ENCODE measurements around the gene PYGB. TPM values are rescaled to one million over a fixed set of nuclear protein-coding genes. Genes with fewer than 3 reads are reported as not detected.
A peak's percentile ranks its signal among the peaks of the same experiment; 100 is the strongest.

Gene PYGB
- total RNA-seq, 1 experiment from 2014 or later: 216 TPM

DNA sequence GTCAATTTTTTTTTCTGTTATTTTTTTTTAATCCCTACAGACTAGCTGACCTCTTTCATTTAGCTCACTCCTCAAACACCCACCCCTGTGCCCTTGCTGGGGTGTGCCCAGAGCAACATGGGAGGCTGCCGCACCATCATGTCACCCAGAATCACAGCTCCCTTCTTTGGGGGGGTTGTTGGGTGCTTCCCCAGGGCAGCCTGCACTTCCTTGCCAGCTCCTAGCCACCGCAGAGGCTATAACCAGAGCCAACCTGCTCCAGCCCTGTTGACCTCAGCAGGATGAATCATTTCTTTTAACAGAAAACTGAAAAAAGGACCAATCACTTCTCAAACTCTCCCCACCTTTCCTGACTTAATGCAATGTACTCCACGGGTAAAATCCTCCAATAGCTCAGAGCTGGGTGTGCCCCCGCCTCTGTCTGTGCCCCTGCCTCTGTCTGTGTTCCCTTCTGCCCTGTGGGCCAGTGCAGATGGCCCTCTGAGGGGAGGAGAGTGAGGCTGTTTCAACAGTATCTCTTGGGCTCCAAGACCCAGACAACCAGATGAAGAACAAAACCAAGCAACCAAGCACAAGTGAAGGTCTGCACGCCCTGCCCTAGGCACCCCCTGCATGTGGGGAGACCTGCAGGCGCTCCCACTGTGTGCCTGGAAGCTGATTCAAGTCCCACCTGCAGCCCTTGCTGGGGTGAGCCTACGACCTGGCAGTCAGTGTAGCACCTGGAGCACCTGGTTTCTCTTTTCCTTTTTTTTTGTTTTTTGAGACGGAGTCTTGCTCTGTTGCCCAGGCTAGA lies 67.7 kb downstream of the PYGB start:
- BruUV-seq (replicated peaks): no TSS peak
- intact Hi-C loops (cut with micrococcal nuclease): no loop called here
- H3K9me2 ChIP-seq (replicated peaks; ENCODE audit: low read length): no peaks in the 10 kb centered on the region
- H3F3A ChIP-seq (ENCODE audit: low read length, unreplicated experiment): no peaks in the 10 kb centered on the region
- H3K27me3 ChIP-seq (ENCODE audit: low read length): no peaks in the 10 kb centered on the region
- no peak overlapping the region for H3K9ac ChIP-seq (ENCODE audit: low read length)
- ChIA-PET CTCF (interaction anchor here (1.0 kb wide), 1 partner anchor 83 kb away, joined by 4 read pairs; no protein-coding TSS in a partner anchor), POLR2A (ENCODE audit: unreplicated experiment) (interaction anchor here (0.6 kb wide), 2 partner anchors 110 to 248 kb away, joined by 4 to 7 read pairs; no protein-coding TSS in a partner anchor)
- peak overlapping the region; percentile 29 for H3K4me2 ChIP-seq (ENCODE audit: low read length)
- ATAC-seq (peak; percentile 79), DNase-seq (peak; percentile 65)
- peak overlapping the region; percentile 45 for H3K27ac ChIP-seq (ENCODE audit: low read length)
- H3K4me1 ChIP-seq (ENCODE audit: insufficient read depth, low read length): peaks cover 22% of the 10 kb centered on the region
- H3K4me3 ChIP-seq (ENCODE audit: low read length): no peak overlapping the region
- H4K20me1 ChIP-seq (ENCODE audit: low read length): no peaks in the 10 kb centered on the region
- no peak overlapping the region for H2AFZ ChIP-seq (ENCODE audit: low read length)
- no peak for TF ChIP-seq CTCF (conservative IDR thresholded peaks at IDR 0.05; ENCODE audit: low read depth, low read length)
- TF ChIP-seq EZH2 (IDR thresholded peaks at IDR 0.05; ENCODE audit: low read length, unreplicated experiment): no peak
- no peaks in the 10 kb centered on the region for H3K9me3 ChIP-seq (ENCODE audit: low read length)
- no peaks in the 10 kb centered on the region for H3K36me3 ChIP-seq (ENCODE audit: low read depth, low read length)
- H3K79me2 ChIP-seq (ENCODE audit: low read length): no peaks in the 10 kb centered on the region

DNA sequence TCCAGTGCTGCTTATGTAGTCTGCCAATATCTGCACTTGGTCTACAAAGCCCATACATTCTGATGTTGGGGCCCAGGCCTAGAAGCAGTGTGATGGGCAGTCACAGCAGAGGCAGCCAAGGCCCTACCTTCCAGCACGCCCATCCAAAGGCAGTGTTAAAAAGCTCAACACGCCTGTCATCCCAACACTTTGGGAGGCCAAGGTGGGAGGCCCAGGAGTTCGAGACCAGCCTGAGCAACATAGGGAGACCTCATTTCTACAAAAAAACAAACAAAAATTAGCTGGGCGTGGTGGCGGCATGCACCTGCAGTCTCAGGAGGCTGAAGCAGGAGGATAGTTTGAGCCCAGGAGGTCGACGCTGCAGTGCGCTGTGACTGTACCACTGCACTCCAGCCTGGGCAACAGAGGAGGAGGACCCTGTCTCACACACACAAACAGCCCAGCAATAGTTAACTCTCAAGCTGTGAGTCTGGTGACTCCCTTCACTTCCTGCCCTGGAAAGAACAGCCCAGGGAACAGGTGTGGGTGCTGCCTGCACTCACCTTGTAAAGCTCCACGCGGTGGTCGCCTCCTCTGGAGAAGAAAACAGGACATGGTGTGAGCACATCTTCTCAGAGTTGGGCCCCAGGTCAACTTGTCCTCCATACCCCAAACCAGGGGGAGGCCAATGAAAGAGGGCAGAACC lies 68.8 kb downstream of the PYGB start:
- DNase-seq: no peak
- Histone ChIP-seq H4K20me1 (ENCODE audit: low read length) (no peaks in the 10 kb centered on the region), H3K4me3 (ENCODE audit: low read length) (no peak overlapping the region), H3K9me3 (ENCODE audit: low read length) (no peaks in the 10 kb centered on the region), H3F3A (ENCODE audit: low read length, unreplicated experiment) (no peaks in the 10 kb centered on the region), H3K27me3 (ENCODE audit: low read length) (no peaks in the 10 kb centered on the region), H3K79me2 (ENCODE audit: low read length) (no peaks in the 10 kb centered on the region), H3K4me2 (ENCODE audit: low read length) (no peak overlapping the region), H3K9ac (ENCODE audit: low read length) (no peak overlapping the region), H3K4me1 (ENCODE audit: insufficient read depth, low read length) (peaks cover 12% of the 10 kb centered on the region), H2AFZ (ENCODE audit: low read length) (no peak overlapping the region), H3K9me2 (replicated peaks; ENCODE audit: low read length) (no peaks in the 10 kb centered on the region), H3K36me3 (ENCODE audit: low read depth, low read length) (no peaks in the 10 kb centered on the region), H3K27ac (ENCODE audit: low read length) (no peak overlapping the region)
- ChIA-PET CTCF (no interaction called here), POLR2A (ENCODE audit: unreplicated experiment) (no interaction called here)
- BruUV-seq (replicated peaks): no TSS peak
- TF ChIP-seq EZH2 (IDR thresholded peaks at IDR 0.05; ENCODE audit: low read length, unreplicated experiment): no peak
- ATAC-seq: no peak
- intact Hi-C loops (cut with micrococcal nuclease): no loop called here

GRCh38 chr20:25317351-25318075 lies 69.6 kb downstream of the PYGB start:
- no peak overlapping the region for H3K4me2 ChIP-seq (ENCODE audit: low read length)
- H3K9ac ChIP-seq (ENCODE audit: low read length): no peak overlapping the region
- CTCF ChIA-PET: no interaction called here
- no peak overlapping the region for H3K27ac ChIP-seq (ENCODE audit: low read length)
- no peak overlapping the region for H3K4me3 ChIP-seq (ENCODE audit: low read length)
- peaks cover 12% of the 10 kb centered on the region for H3K4me1 ChIP-seq (ENCODE audit: insufficient read depth, low read length)
- H3K36me3 ChIP-seq (ENCODE audit: low read depth, low read length): no peaks in the 10 kb centered on the region
- POLR2A ChIA-PET (ENCODE audit: unreplicated experiment): no interaction called here
- TF ChIP-seq EZH2 (IDR thresholded peaks at IDR 0.05; ENCODE audit: low read length, unreplicated experiment) (no peak), EZH2phosphoT487 (IDR thresholded peaks at IDR 0.05; ENCODE audit: borderline replicate concordance, low read length) (no peak), CTCF (conservative IDR thresholded peaks at IDR 0.05; ENCODE audit: low read depth, low read length) (no peak)
- DNase-seq: no peak
- H3K9me2 ChIP-seq (replicated peaks; ENCODE audit: low read length): no peaks in the 10 kb centered on the region
- no peaks in the 10 kb centered on the region for H3F3A ChIP-seq (ENCODE audit: low read length, unreplicated experiment)
- no peaks in the 10 kb centered on the region for H3K79me2 ChIP-seq (ENCODE audit: low read length)
- no peaks in the 10 kb centered on the region for H3K27me3 ChIP-seq (ENCODE audit: low read length)
- no peak for ATAC-seq
- no TSS peak for BruUV-seq (replicated peaks)
- no peaks in the 10 kb centered on the region for H3K9me3 ChIP-seq (ENCODE audit: low read length)
- no peaks in the 10 kb centered on the region for H4K20me1 ChIP-seq (ENCODE audit: low read length)
- no peak overlapping the region for H2AFZ ChIP-seq (ENCODE audit: low read length)
- intact Hi-C loops (cut with micrococcal nuclease): no loop called here

All from PC-3 (cell line).